Skeletal muscle cell (primary cell): Measurements from ENCODE around the gene DEGS1.
"Not testable (repeated sequence)": the region's sequence is repeated elsewhere in the genome, so short reads cannot be mapped to it uniquely, and the experiment has no call there.

Source experiments
- DNase-seq: peaks from one replicate; pipeline ENCODE4 v3.0.0-alpha.2; 2010; ENCODE audit warnings: low read depth
- H3K4me3 ChIP-seq: 2 replicates; pipeline ENCODE4 v1.5.1; 2011; ENCODE audit warnings: low read depth, mild to moderate bottlenecking, control low read depth, low read length, moderate library complexity

The DEGS1 gene

GRCh38 chr1:224205931-224206538 is 23.0 kb downstream of the DEGS1 start:
- not testable (repeated sequence) for H3K4me3 ChIP-seq, DNase-seq

DNA sequence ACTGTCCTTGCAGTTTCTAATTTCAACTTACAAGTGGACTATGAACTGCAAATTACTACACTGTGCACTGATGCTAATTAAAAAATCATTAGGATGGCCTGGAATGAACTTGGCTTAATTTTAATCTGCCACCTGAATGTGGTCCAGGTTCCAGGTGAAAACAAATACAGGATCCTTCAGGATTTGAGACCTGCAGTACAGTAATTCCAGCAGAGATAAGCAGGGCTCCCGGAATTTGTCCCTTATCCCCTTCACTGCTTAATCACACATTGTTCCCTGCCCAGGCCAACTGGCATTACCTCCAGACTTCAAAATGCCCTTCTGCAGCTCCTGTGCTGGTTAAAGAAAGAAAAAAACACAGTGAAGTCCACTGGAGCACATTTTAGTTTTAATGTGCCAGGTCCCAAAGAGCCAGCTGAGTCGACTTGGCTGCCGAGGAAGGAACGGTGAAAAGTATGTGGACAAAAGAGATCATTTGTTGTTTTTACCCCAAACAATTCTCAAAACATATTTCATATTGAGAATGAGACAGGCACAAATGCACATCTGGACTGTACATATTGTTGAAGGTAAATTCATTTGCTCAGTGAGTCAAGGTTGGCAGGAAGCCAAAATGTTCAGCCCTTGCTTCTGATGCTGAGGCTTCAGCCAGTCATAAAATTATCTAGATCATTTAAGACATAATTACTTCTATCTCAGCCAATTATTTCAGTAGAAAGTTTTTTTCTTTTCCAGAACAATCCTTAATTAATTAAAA is 28.3 kb downstream of the DEGS1 start:
- no peak overlapping the region for H3K4me3 ChIP-seq
- DNase-seq = peak; percentile 61

GRCh38 chr1:224212618-224213061 is 29.6 kb downstream of the DEGS1 start:
- H3K4me3 ChIP-seq = no peak overlapping the region
- DNase-seq = no peak

GRCh38 chr1:224213438-224214119 is 30.5 kb downstream of the DEGS1 start:
- no peak overlapping the region for H3K4me3 ChIP-seq
- DNase-seq = no peak

DNA sequence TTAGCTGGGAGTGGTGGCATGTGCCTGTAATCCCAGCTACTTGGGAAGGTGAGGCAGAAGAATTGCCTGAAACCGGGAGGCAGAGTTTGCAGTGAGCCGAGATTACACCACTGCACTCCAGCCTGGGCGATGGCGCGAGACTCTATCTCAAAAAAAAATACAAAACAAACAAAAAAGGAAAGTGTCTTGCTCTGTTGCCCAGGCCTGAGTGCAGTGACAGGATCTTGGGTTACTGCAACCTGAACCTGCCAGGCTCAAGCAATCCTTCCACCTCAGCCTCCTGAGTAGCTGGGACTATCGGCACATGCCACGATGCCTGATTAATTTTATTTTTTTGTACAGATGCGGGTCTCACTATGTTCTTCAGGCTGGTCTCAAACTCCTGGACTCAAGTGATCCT is 33.3 kb downstream of the DEGS1 start:
- no peak for DNase-seq

GRCh38 chr1:224217655-224218623 is 34.9 kb downstream of the DEGS1 start:
- H3K4me3 ChIP-seq = no peak overlapping the region
- no peak for DNase-seq

More for the DNA sequence above, 33.3 kb downstream of the DEGS1 start:
- H3K4me3 ChIP-seq = no peak overlapping the region

- DNase-seq = no peak
- H3K4me3 ChIP-seq = no peak overlapping the region
These were observed 36.1 kb downstream of the DEGS1 start for GRCh38 chr1:224219011-224219611.

- DNase-seq = no peak
- no peak overlapping the region for H3K4me3 ChIP-seq
These were observed 36.6 kb downstream of the DEGS1 start for GRCh38 chr1:224219612-224220059.

DNA sequence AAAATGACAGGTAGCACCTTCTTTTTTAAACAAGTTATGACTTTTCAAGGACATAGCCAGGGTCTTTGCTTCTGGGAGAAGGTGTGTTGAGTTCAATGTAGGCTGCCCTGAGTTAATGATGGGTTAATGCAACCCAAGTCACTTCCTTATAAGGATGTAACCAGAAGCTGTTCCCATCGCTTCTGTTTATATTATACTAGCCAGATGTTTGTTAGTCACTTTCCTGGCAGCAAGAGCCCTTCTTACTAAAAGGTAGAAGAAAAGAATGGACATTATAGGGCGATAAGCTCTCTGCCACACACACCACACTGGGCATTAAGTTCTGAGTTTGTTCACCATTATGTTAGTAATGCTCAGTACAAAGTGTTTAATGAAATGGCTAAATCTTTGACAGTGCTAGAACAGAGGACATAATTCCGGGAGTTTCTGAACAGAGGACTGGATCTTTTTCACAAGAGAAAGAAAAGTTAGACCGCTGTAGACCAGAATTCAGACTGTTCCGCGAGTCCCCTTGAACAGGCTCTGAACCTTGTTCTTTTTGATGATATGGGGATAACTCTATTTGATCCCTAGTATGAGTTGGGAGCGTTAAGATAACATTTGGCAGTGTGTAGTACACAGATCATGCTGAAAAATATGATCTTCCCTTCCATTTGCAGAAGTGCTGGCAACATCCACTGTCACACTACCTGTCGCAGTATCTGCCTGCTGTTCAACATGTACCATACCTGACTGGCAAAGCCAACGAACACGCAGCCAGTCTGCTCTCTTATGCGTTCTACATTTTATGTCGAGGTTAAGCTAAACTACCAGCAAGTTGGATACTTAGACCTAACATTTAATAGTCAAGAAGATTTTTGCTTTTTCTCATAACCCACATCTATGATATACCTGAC is 41.0 kb downstream of the DEGS1 start:
- H3K4me3 ChIP-seq = no peak overlapping the region
- peak; percentile 73 for DNase-seq

DNA sequence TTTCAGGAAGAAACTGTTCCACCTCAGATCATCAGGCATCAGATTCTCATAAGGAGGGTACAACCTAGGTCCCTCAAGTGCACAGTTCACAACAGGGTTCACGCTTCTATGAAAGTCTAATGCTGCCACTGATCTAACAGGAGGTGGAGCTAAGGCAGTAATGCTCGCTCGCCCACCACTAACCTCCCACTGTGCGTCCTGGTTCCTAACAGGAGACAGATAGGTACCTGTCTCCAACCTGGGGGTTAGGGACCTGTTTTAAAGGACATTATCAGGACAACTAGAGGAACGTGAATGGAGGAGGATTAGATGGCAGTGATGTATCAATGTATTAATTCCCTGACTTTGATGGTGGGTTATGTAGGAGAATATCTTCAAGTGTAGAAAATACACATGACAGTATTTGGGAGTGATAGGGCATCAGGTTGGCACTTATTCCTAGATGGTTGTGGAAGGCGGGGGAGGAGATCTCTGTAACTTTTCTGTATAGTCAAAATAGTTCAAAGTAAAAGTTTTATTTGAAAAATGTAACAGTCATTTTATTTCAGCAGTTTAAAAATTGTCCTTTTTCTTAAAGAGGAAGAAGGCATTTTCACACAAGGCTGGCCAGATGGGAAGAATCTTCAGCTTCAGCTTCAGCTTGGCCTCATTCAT is 43.9 kb downstream of the DEGS1 start:
- no peak overlapping the region for H3K4me3 ChIP-seq
- no peak for DNase-seq

DNA sequence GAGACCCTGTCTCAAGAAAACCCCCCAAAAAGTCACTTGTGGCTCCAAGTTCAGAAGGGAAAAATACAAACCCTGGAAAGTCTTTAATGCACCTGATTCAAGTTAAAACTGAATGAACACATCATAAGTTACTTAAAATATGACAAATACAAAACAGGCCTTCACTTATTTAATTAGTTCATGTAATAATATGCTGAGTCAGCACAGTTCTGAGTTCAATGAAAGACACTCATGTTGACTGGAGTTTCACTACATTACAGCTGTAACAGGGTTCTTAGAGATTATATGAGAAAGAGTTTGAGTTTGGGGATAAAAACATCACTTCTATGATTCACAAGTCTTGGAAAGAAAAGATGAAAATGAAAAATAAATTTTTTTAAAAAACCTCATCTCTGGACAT is 51.0 kb downstream of the DEGS1 start:
- no peak for DNase-seq

DNA sequence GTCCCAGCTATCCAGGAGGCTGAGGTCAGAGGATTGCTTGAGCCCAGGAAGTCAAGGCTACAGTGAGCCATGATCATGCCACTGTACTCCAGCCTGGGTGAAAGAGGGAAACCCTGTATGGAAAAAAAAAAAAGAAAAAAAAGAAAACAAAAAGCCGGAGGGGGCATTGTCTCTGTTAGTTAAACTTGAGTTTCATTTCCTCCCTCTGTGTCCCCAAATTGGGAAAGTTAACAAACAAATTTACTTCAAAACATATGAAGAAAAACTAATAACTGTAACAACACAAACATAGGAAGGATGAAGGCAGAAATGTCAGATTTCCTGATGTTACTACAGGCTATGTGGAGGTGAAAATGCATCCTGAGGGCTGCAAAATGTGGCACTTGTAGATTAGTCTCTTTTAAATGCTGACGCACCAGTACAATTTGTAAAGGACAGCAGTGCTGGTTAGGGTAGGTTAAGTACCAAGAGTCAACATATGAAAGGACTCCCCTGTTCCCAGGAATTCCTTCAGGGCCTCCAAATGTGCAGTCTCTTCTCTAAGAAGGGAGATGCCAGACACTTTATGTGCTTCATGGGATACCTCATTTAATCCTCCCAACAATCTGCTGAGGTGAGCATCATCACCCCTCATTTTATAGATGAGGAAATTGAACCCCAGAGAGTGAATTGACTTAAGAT is 52.9 kb downstream of the DEGS1 start:
- no peak overlapping the region for H3K4me3 ChIP-seq
- DNase-seq = no peak

More for the DNA sequence above, 51.0 kb downstream of the DEGS1 start:
- no peak overlapping the region for H3K4me3 ChIP-seq

GRCh38 chr1:224237119-224237881 is 54.3 kb downstream of the DEGS1 start:
- DNase-seq = no peak
- H3K4me3 ChIP-seq = no peak overlapping the region

DNA sequence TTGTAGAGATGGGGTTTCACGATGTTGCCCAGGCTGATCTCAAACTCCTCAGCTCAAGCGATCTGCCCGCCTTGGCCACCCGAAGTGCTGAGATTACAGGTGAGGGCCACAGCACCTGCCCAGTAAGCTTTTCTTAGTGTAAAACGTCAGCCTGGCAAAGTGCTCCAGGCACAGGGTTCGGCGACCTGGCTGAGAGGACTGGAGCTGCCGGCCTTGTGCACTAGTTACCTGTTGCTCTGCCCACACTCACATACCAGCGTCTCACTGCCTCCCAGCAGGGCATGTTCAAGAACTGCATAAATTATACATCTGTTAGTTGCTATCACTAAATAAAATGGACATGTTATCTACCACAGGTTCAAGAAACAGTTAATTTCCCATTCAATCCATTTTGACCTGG is 55.2 kb downstream of the DEGS1 start:
- no peak overlapping the region for H3K4me3 ChIP-seq
- no peak for DNase-seq

DNA sequence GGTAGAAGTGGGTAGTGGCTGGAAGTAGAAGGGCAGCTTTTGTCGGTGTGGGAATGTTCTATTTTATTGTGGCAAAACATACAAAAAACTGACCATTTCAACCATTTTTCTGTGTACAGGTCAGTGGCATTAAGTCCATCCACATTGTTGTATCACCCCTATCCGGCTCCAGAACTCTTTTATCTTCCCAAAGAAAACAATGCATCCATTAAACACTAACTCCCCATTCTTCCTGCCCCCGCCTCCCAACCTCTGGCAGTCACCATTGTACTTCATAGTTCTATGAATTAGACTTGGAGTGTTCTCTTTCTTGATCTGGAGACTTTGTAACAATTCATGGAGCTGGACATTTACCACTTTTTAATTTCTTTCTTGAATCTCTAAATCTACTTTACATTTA is 55.7 kb downstream of the DEGS1 start:
- DNase-seq = no peak
- no peak overlapping the region for H3K4me3 ChIP-seq
